Spleen (tissue), 7 donors: Measurements from ENCODE around the gene KRTAP4-4.

Experiments
- CTCF ChIP-seq, 11 experiments: fragments of 200-600 bp in 7 of 11; fragments of 450-650 bp in 4 of 11; sonication (generic) in 4 of 11; IDR thresholded peaks in 8 of 11; conservative IDR thresholded peaks in 3 of 11; 1 replicate in 7 of 11; 2 replicates in 4 of 11; pipeline versions ENCODE4 v1.4.0 to v1.8.0; 2016 to 2021; ENCODE audit warnings: antibody characterized with exemption in 11 of 11, inconsistent platforms in 4 of 11, mild to moderate bottlenecking in 1 of 11
- POLR2A ChIP-seq, 3 donors: fragments of 450-650 bp; IDR thresholded peaks; one replicate each; pipeline ENCODE4 v1.5.1; 2017; ENCODE audit warnings: antibody characterized with exemption in 3 of 3, mild to moderate bottlenecking in 1 of 3
- POLR2AphosphoS5 ChIP-seq, 3 donors: sonication (generic); formaldehyde crosslinking; IDR thresholded peaks; one replicate each; pipeline ENCODE4 v1.5.1; 2017; ENCODE audit warnings: antibody characterized with exemption in 3 of 3
- donor health status: DM: no; HTN: no; CAD: no; lungs with moderate emphysema.
- donor health status: DM: no; HTN: no; CAD: no.
- donor health status: DM: no; HTN: no; CAD: no.

GRCh38 chr17:41168121-41168520, 7.6 kb upstream of the KRTAP4-4 start, which contains the start of gene KRTAP4-3:
- TF ChIP-seq CTCF (IDR thresholded peaks at IDR 0.05 in 8 of 11, conservative IDR thresholded peaks at IDR 0.05 in 3 of 11) (no peak), POLR2A (IDR thresholded peaks at IDR 0.05) (no peak), POLR2AphosphoS5 (IDR thresholded peaks at IDR 0.05) (no peak)
